Sigmoid colon (tissue), 4 donors: ENCODE measurements around the gene GTF3C5.

ENCODE experiments used
- CTCF ChIP-seq, 4 experiments: fragments of 450-650 bp in 3 of 4; fragments of 200-600 bp in 1 of 4; IDR thresholded peaks; one replicate each; pipeline ENCODE4 v1.5.1; 2016 to 2019; ENCODE audit warnings: antibody characterized with exemption in 4 of 4, mild to moderate bottlenecking in 3 of 4, moderate library complexity in 2 of 4
- EP300 ChIP-seq, 4 donors: sonication (generic); formaldehyde crosslinking; IDR thresholded peaks; one replicate each; pipeline ENCODE4 v1.6.1; 2017; ENCODE audit warnings: antibody characterized with exemption in 4 of 4
- POLR2A ChIP-seq, 2 donors: fragments of 450-650 bp; IDR thresholded peaks; one replicate each; pipeline ENCODE4 v1.6.1; 2016; ENCODE audit warnings: antibody characterized with exemption in 2 of 2, mild to moderate bottlenecking in 2 of 2, moderate library complexity in 2 of 2

GRCh38 chr9:132995121-132995420 is 35.7 kb upstream of the GTF3C5 start:
- TF ChIP-seq POLR2A (IDR thresholded peaks at IDR 0.05) = no peak
- no peak for TF ChIP-seq CTCF (IDR thresholded peaks at IDR 0.05)
- no peak for TF ChIP-seq EP300 (IDR thresholded peaks at IDR 0.05)
